ENCODE results near the gene REST. TPM values are rescaled to one million over a fixed set of nuclear protein-coding genes. Genes with fewer than 3 reads are reported as not detected.
A peak's percentile ranks its signal among the peaks of the same experiment; 100 is the strongest.

Gene REST
- total and polyA plus RNA-seq, 9 of the 15 experiments (the other 6 are each of a cell fraction or from before 2014, with no cell fraction given), result 2.9 to 24.0 (median 19.2) TPM

DNA sequence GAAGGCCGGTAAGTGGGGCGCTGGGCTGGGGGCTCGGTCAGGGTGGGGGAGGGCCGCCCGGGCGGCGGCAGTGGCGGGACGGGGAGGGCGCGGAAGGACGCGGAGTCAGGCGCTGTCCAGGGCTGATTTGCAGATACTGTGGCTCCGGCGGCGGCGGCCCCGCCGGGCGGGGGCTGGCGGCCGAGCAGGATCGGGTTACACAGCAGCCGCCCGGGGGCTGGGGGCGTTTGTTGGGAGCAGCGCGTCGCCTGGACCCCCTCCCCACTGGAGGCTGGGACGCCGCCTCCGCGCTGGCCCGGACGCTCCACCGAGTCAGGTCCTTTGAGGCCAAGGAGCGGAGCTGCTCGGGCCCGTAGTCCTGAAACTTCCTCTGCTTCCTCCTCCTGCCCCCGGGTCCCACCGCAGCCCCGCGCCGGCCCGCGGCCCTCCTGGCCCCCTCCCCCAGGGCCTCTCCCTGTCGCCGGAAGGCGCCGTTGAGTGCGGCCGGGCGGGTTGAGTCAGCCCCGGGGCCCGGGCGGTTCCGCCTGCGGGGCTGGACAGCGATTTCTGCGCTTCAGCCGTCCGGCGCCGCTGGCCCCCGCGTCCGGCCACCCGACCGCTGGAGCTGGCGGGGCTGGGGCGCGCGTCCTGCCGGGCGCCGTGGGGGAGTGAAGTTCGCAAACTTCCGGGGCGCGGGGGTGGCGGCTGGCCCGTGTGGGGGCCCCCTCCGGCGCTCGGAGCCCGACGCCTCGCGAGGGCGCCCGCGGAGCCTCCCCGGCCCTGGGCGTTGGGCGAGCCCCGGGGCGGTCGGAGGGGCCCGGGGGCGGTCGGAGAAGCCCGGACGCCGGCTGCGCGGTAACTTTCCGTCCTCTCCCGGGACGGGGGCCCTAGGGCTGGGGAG lies 746 bp downstream of the REST start (continued):
- TF ChIP-seq, protein P1, sequence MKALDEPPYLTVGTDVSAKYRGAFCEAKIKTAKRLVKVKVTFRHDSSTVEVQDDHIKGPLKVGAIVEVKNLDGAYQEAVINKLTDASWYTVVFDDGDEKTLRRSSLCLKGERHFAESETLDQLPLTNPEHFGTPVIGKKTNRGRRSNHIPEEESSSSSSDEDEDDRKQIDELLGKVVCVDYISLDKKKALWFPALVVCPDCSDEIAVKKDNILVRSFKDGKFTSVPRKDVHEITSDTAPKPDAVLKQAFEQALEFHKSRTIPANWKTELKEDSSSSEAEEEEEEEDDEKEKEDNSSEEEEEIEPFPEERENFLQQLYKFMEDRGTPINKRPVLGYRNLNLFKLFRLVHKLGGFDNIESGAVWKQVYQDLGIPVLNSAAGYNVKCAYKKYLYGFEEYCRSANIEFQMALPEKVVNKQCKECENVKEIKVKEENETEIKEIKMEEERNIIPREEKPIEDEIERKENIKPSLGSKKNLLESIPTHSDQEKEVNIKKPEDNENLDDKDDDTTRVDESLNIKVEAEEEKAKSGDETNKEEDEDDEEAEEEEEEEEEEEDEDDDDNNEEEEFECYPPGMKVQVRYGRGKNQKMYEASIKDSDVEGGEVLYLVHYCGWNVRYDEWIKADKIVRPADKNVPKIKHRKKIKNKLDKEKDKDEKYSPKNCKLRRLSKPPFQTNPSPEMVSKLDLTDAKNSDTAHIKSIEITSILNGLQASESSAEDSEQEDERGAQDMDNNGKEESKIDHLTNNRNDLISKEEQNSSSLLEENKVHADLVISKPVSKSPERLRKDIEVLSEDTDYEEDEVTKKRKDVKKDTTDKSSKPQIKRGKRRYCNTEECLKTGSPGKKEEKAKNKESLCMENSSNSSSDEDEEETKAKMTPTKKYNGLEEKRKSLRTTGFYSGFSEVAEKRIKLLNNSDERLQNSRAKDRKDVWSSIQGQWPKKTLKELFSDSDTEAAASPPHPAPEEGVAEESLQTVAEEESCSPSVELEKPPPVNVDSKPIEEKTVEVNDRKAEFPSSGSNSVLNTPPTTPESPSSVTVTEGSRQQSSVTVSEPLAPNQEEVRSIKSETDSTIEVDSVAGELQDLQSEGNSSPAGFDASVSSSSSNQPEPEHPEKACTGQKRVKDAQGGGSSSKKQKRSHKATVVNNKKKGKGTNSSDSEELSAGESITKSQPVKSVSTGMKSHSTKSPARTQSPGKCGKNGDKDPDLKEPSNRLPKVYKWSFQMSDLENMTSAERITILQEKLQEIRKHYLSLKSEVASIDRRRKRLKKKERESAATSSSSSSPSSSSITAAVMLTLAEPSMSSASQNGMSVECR (CRISPR knock-in tag; IDR thresholded peaks at IDR 0.05), result peak; percentile 85; the same call in 1 of the 2 replicates
- TF ChIP-seq KAT2B (IDR thresholded peaks at IDR 0.05; ENCODE audit: low read depth, low read length) (no peak), MYBL2 (IDR thresholded peaks at IDR 0.05; ENCODE audit: low read depth) (no peak), MYBL2 (CRISPR knock-in tag; IDR thresholded peaks at IDR 0.05; ENCODE audit: borderline replicate concordance) (no peak), ZNF280B (CRISPR knock-in tag; IDR thresholded peaks at IDR 0.05) (no peak), ZBTB9 (CRISPR knock-in tag; IDR thresholded peaks at IDR 0.05) (0 out of 2 replicates have a peak, but pooled peaks have one; percentile 75), NCOA2 (IDR thresholded peaks at IDR 0.05; ENCODE audit: partially characterized antibody in 2 of 2) (no peak), BRF1 (IDR thresholded peaks at IDR 0.05; ENCODE audit: borderline replicate concordance, extremely low read depth, insufficient read length) (no peak), ZNF583 (CRISPR knock-in tag; IDR thresholded peaks at IDR 0.05) (0 out of 2 replicates have a peak, but pooled peaks have one; percentile 37), SMAD4 (CRISPR knock-in tag; conservative IDR thresholded peaks at IDR 0.05) (peak; percentile 93), TGIF2 (CRISPR knock-in tag; IDR thresholded peaks at IDR 0.05) (peak; percentile 45; the same call in 1 of the 2 replicates), ARID2 (IDR thresholded peaks at IDR 0.05) (no peak)
- TF ChIP-seq, protein P2, sequence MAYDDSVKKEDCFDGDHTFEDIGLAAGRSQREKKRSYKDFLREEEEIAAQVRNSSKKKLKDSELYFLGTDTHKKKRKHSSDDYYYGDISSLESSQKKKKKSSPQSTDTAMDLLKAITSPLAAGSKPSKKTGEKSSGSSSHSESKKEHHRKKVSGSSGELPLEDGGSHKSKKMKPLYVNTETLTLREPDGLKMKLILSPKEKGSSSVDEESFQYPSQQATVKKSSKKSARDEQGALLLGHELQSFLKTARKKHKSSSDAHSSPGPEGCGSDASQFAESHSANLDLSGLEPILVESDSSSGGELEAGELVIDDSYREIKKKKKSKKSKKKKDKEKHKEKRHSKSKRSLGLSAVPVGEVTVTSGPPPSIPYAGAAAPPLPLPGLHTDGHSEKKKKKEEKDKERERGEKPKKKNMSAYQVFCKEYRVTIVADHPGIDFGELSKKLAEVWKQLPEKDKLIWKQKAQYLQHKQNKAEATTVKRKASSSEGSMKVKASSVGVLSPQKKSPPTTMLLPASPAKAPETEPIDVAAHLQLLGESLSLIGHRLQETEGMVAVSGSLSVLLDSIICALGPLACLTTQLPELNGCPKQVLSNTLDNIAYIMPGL (CRISPR knock-in tag; IDR thresholded peaks at IDR 0.05), result 0 out of 2 replicates have a peak, but pooled peaks have one; percentile 65
- TF ChIP-seq, protein P3, sequence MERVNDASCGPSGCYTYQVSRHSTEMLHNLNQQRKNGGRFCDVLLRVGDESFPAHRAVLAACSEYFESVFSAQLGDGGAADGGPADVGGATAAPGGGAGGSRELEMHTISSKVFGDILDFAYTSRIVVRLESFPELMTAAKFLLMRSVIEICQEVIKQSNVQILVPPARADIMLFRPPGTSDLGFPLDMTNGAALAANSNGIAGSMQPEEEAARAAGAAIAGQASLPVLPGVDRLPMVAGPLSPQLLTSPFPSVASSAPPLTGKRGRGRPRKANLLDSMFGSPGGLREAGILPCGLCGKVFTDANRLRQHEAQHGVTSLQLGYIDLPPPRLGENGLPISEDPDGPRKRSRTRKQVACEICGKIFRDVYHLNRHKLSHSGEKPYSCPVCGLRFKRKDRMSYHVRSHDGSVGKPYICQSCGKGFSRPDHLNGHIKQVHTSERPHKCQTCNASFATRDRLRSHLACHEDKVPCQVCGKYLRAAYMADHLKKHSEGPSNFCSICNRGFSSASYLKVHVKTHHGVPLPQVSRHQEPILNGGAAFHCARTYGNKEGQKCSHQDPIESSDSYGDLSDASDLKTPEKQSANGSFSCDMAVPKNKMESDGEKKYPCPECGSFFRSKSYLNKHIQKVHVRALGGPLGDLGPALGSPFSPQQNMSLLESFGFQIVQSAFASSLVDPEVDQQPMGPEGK (CRISPR knock-in tag; IDR thresholded peaks at IDR 0.05; ENCODE audit: borderline replicate concordance), result no peak

Data from K562 (cell line).